ENCODE results near the gene KCNG3. TPM values are rescaled to one million over a fixed set of nuclear protein-coding genes. Genes with fewer than 3 reads are reported as not detected.

KCNG3 gene
- total RNA-seq, 2 experiments from 2014 or later = 0.04 to 0.12 TPM

DNA sequence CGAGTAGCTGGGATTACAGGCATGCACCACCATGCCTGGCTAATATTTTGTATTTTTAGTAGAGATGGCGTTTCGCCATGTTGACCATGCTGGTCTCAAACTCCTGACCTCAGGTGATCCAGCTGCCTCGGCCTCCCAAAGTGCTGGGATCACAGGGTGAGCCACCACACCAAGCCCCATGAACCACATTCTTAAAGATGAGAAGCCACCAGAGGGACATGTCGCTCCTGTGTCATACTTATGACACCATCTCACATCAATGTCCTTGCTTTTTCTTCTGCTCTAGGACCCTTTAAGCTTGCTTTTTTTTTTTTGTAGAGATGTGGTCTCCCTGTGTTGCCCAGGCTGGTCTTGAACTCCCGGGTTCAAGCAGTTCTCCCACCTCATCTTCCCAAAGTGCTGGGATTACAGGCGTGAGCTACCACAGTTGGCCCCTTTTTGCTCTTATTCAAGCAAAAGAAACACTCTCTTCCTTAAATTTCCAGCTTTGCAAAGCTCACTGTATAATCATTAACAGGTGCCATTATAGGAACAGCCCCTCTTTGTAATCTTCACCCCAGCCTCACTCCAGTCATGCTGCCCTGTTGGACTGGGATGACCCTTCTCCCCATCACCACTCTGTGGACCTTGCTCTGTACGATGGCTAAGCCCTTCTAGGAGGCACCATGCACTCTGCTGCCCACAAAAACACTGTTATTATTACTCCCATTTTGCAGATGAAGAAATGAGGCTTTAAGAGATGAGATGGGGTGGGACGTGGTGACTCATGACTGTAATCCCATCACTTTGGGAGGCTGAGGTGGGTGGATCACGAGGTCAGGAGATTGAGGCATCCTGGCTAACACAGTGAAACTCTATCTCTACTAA is 10.8 kb upstream of the KCNG3 start:
- Mint-ChIP-seq H3K4me1 (no peaks in the 10 kb centered on the region), H3K9me3 (no peaks in the 10 kb centered on the region), H3K36me3 (ENCODE audit: low read depth) (no peaks in the 10 kb centered on the region), H3K27ac (no peak overlapping the region), H3K4me3 (no peak overlapping the region), H3K27me3 (no peaks in the 10 kb centered on the region)
- ChIA-PET POLR2A (no interaction called here), CTCF (interaction anchor here (0.6 to 1.0 kb wide), 2 partner anchors 76 to 158 kb away, joined by 3 read pairs; no protein-coding TSS in a partner anchor)
- no peak for DNase-seq

- Mint-ChIP-seq H3K9me3 (no peaks in the 10 kb centered on the region), H3K4me1 (no peaks in the 10 kb centered on the region), H3K27ac (no peak overlapping the region), H3K4me3 (no peak overlapping the region), H3K36me3 (ENCODE audit: low read depth) (no peaks in the 10 kb centered on the region), H3K27me3 (no peaks in the 10 kb centered on the region)
- CTCF ChIA-PET = interaction anchor here (0.6 to 1.1 kb wide), 5 partner anchors 11 to 483 kb away, joined by 3 read pairs; no protein-coding TSS in a partner anchor
- POLR2A ChIA-PET = no interaction called here
- DNase-seq = no peak
These were observed 9.5 kb upstream of the KCNG3 start for GRCh38 chr2:42503291-42503690.

DNA sequence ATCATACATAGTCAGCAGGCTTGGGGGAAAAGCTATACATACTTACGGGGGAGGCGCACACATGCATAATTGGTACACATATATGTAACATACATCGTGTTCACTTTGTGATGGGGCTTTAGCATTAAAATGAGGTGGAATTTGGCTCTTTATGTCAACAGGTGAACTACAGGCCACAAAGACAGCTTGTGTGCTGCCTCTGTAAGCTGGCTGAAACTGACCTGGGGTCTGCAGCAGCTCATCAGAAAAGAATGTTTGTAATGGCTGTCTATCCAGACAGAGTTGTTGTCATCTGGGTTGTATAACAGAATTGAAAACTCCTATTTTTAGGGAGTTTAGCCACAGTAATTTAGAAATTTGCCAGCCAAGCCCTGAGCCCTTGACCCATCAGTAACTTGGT is 4.7 kb upstream of the KCNG3 start:
- no peak overlapping the region for H3K27ac Mint-ChIP-seq
- peaks cover 6% of the 10 kb centered on the region for H3K27me3 Mint-ChIP-seq
- no peak overlapping the region for H3K4me3 Mint-ChIP-seq
- CTCF ChIA-PET = interaction anchor here (0.6 to 1.4 kb wide), 2 partner anchors 20 to 152 kb away, joined by 3 read pairs; no protein-coding TSS in a partner anchor
- no peaks in the 10 kb centered on the region for H3K36me3 Mint-ChIP-seq (ENCODE audit: low read depth)
- POLR2A ChIA-PET = no interaction called here
- peaks cover 14% of the 10 kb centered on the region for H3K4me1 Mint-ChIP-seq
- no peaks in the 10 kb centered on the region for H3K9me3 Mint-ChIP-seq
- DNase-seq = no peak

GRCh38 chr2:42495611-42496010 is 1.8 kb upstream of the KCNG3 start:
- Mint-ChIP-seq H3K36me3 (ENCODE audit: low read depth) (no peaks in the 10 kb centered on the region), H3K27me3 (peaks cover 20% of the 10 kb centered on the region), H3K4me3 (no peak overlapping the region), H3K9me3 (no peaks in the 10 kb centered on the region), H3K4me1 (peaks cover 18% of the 10 kb centered on the region), H3K27ac (no peak overlapping the region)
- no peak for DNase-seq
- ChIA-PET POLR2A (no interaction called here), CTCF (interaction anchor here (1.3 kb wide), 1 partner anchor 167 kb away, joined by 3 read pairs; no protein-coding TSS in a partner anchor)

DNA sequence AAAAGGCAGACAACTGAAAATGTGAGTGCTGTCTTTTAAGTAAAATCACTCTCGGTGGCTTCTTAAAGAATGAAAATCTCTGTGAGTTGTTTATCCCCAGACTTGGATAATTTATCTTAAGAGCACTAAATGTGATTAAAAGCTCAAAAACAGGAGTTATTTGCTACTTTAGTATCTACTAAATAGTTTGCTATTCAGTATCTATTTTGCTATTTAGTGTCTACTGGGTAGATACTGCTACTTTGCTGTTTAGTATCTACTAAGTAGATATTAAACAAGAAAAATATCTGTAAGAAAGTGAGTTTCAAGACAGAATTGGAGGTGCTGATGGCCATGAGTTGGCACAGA is 1.4 kb upstream of the KCNG3 start:
- Mint-ChIP-seq H3K36me3 (ENCODE audit: low read depth) (no peaks in the 10 kb centered on the region), H3K9me3 (no peaks in the 10 kb centered on the region), H3K4me1 (peaks cover 18% of the 10 kb centered on the region), H3K27ac (no peak overlapping the region), H3K4me3 (peak overlapping the region; percentile 82), H3K27me3 (peaks cover 20% of the 10 kb centered on the region)
- POLR2A ChIA-PET = no interaction called here
- DNase-seq = no peak
- CTCF ChIA-PET = interaction anchor here (1.3 kb wide), 1 partner anchor 168 kb away, joined by 3 read pairs; no protein-coding TSS in a partner anchor

DNA sequence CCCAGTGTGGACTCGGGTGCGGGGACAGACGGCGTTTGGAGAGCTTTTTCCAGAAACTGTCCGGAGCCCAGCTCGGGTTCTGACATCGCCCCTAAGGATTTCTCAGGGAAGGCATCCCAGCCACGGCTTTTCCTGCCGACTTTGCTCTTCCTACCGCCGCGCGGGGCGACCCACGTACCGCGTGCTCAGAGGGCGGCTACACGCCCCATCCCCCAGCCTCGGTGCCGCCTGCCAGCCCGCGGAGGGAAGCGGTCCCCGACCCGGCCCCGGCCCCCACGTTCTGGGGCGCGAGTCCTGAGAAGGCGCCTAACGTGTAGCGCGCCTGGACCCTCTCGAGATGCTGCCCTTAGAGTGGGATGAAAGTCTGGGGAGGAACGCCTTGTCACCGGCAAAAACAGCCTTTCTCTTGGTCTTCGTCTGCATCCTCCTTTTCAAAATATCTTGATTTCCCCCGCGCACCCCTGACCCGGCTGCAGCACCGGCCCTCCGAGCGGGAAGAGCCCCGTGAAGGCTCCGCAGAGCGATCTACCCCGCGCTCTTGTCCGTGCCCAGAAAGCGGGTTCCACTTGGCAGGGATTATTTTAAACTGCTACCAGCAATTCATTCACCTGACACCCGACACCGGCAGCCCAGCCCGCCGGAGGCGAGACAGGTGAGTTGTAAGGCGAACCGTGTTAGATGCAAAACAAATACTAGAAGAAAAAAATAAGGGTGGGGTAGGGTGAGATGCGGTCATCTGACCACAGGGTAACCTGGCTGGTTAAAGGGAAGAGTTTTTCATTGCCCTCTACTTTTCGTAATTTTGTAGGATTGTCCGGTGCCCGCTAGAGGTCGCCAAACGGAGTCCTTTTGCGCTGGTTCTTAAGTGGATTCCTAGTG is 812 bp upstream of the KCNG3 start:
- ChIA-PET POLR2A (no interaction called here), CTCF (interaction anchor here (0.5 to 1.1 kb wide), 3 partner anchors 31 to 516 kb away, joined by 3 read pairs; no protein-coding TSS in a partner anchor)
- Mint-ChIP-seq H3K36me3 (ENCODE audit: low read depth) (no peaks in the 10 kb centered on the region), H3K9me3 (no peaks in the 10 kb centered on the region), H3K4me3 (peak overlapping the region; percentile 82), H3K4me1 (peaks cover 18% of the 10 kb centered on the region), H3K27me3 (peaks cover 20% of the 10 kb centered on the region), H3K27ac (peak overlapping the region; percentile 79)
- peak; percentile 79 for DNase-seq

- DNase-seq = peak; percentile 49
- no peaks in the 10 kb centered on the region for H3K36me3 Mint-ChIP-seq (ENCODE audit: low read depth)
- ChIA-PET CTCF (no interaction called here), POLR2A (no interaction called here)
- peak overlapping the region; percentile 53 for H3K4me3 Mint-ChIP-seq
- H3K27ac Mint-ChIP-seq = peak overlapping the region; percentile 44
- H3K4me1 Mint-ChIP-seq = peaks cover 18% of the 10 kb centered on the region
- H3K27me3 Mint-ChIP-seq = peaks cover 20% of the 10 kb centered on the region
- no peaks in the 10 kb centered on the region for H3K9me3 Mint-ChIP-seq
These were observed 903 bp downstream of the KCNG3 start for GRCh38 chr2:42492691-42493467.

- peaks cover 18% of the 10 kb centered on the region for H3K27me3 Mint-ChIP-seq
- H3K36me3 Mint-ChIP-seq (ENCODE audit: low read depth) = no peaks in the 10 kb centered on the region
- H3K27ac Mint-ChIP-seq = no peak overlapping the region
- ChIA-PET CTCF (interaction anchor here (0.7 kb wide), 1 partner anchor 82 kb away, joined by 3 read pairs; no protein-coding TSS in a partner anchor), POLR2A (no interaction called here)
- no peaks in the 10 kb centered on the region for H3K9me3 Mint-ChIP-seq
- H3K4me1 Mint-ChIP-seq = peaks cover 5% of the 10 kb centered on the region
- DNase-seq = no peak
- H3K4me3 Mint-ChIP-seq = no peak overlapping the region
These were observed 5.5 kb downstream of the KCNG3 start for GRCh38 chr2:42488297-42488696.

- H3K27me3 Mint-ChIP-seq = peaks cover 7% of the 10 kb centered on the region
- POLR2A ChIA-PET = interaction anchor here (0.6 kb wide), 1 partner anchor 361 kb away, joined by 4 read pairs; no protein-coding TSS in a partner anchor
- H3K4me1 Mint-ChIP-seq = no peaks in the 10 kb centered on the region
- H3K36me3 Mint-ChIP-seq (ENCODE audit: low read depth) = no peaks in the 10 kb centered on the region
- CTCF ChIA-PET = no interaction called here
- no peak overlapping the region for H3K4me3 Mint-ChIP-seq
- H3K9me3 Mint-ChIP-seq = no peaks in the 10 kb centered on the region
- DNase-seq = no peak
- H3K27ac Mint-ChIP-seq = no peak overlapping the region
These were observed 7.5 kb downstream of the KCNG3 start for GRCh38 chr2:42486145-42486906.

DNA sequence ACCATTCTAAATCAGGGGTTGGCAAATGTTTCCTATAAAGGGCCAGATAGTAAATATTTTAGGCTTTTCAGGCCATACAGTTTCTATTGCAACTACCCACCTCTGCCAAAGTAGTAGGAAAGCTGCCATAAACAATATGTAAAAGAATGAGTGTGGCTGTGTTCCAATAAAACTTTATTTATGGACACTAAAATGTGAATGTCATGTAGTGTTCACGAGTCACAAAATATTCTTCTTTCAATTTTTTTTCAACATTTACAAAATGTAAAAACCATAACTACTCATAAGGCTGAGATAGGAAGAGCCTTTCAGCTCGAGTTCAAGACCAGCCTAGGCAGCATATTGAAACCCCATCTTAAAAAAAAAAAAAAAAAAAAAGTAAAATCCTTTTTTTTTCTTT is 13.4 kb downstream of the KCNG3 start:
- H3K4me1 Mint-ChIP-seq = no peaks in the 10 kb centered on the region
- CTCF ChIA-PET = no interaction called here
- H3K27ac Mint-ChIP-seq = no peak overlapping the region
- no peaks in the 10 kb centered on the region for H3K36me3 Mint-ChIP-seq (ENCODE audit: low read depth)
- no peak for DNase-seq
- peaks cover 2% of the 10 kb centered on the region for H3K27me3 Mint-ChIP-seq
- no peaks in the 10 kb centered on the region for H3K9me3 Mint-ChIP-seq
- POLR2A ChIA-PET = no interaction called here
- H3K4me3 Mint-ChIP-seq = no peak overlapping the region

- CTCF ChIA-PET = no interaction called here
- DNase-seq = no peak
- Mint-ChIP-seq H3K4me1 (no peaks in the 10 kb centered on the region), H3K27me3 (no peaks in the 10 kb centered on the region), H3K4me3 (no peak overlapping the region), H3K36me3 (ENCODE audit: low read depth) (no peaks in the 10 kb centered on the region), H3K27ac (no peak overlapping the region), H3K9me3 (no peaks in the 10 kb centered on the region)
- POLR2A ChIA-PET = no interaction called here
These were observed 18.9 kb downstream of the KCNG3 start for GRCh38 chr2:42474765-42475454.

All from activated CD4-positive, alpha-beta T cell treated with anti-CD3 and anti-CD28 coated beads, Interleukin-2, amount 10 ng/mL, durations not matched to agents 7 days and 5 days (primary cell).